ENCODE results near the gene ACOT6.
"Not testable (repeated sequence)": the region's sequence is repeated elsewhere in the genome, so short reads cannot be mapped to it uniquely, and the experiment has no call there.

DNA sequence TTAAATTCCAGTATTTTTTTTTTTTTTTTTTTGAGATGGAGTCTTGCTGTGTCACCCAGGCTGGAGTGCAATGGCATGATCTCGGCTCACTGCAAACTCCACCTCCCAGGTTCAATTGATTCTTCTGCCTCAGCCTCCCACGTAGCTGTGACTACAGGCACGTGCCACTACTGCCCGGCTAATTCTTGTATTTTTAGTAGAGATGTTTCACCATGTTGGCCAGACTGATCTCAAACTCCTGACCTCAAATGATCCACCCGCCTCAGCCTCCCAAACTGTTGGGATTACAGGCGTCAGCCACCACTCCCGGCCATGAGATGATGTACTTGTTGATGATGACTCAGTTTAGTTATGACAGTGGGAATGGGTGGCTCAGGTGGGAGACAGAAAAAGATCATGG lies 38.1 kb upstream of the ACOT6 start:
- TF ChIP-seq, protein P1, sequence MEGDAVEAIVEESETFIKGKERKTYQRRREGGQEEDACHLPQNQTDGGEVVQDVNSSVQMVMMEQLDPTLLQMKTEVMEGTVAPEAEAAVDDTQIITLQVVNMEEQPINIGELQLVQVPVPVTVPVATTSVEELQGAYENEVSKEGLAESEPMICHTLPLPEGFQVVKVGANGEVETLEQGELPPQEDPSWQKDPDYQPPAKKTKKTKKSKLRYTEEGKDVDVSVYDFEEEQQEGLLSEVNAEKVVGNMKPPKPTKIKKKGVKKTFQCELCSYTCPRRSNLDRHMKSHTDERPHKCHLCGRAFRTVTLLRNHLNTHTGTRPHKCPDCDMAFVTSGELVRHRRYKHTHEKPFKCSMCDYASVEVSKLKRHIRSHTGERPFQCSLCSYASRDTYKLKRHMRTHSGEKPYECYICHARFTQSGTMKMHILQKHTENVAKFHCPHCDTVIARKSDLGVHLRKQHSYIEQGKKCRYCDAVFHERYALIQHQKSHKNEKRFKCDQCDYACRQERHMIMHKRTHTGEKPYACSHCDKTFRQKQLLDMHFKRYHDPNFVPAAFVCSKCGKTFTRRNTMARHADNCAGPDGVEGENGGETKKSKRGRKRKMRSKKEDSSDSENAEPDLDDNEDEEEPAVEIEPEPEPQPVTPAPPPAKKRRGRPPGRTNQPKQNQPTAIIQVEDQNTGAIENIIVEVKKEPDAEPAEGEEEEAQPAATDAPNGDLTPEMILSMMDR (IDR thresholded peaks at IDR 0.05) = not testable (repeated sequence)
- not testable (repeated sequence) for TF ChIP-seq POLR2AphosphoS5, EP300, POLR2A (IDR thresholded peaks at IDR 0.05)

Measured in suprapubic skin (tissue), 4 donors.